HG02588 (cell line): ENCODE measurements around the gene NDUFA3.
"Not testable (repeated sequence)": the region's sequence is repeated elsewhere in the genome, so short reads cannot be mapped to it uniquely, and the experiment has no call there.

Experiments
- ATAC-seq: cut with Tn5 transposase; IDR thresholded peaks from one replicate; pipeline ENCODE4 v1.9.1; 2021; ENCODE audit warnings: mild to moderate bottlenecking, moderate library complexity; ENCODE audit not compliant: unreplicated experiment

The NDUFA3 gene

DNA sequence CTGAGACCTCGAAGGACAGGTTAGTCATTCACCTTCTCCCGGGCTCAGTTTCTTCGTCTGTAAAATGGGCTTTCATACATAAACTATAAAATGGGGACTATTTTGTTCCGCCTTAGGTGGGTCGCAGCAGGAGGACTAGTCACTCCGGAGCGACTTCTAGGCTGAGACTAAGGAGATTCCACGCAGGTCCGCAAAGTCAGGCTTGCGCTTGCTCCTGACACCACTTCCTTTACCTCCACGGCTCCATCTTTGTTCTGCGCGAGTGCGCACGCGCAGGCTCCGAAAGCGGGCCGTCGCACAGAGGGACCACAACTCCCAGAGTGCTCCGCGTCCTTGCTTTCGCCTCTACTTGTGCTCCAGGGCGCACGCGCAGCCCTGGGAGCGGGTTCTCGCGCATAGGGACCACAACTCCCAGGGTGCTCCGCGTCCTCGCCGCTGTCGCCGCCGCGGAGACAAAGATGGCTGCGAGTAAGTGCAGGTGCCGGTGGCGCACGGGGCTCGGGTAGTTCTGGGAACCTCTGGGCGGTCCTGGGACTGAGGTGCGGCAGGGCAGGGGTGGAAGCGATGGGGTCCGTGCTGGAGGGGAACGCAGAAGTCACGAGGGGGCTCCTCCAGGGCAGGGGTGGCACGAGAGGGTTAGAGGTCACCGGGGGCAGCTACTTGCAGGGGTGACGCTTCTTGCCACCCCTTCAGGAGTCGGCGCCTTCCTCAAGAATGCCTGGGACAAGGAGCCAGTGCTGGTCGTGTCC lies at the start of gene NDUFA3:
Gene NDUFA3, plus strand, starts transcription at position 435 of the 749 bp plus-strand sequence. Its CDS starts 24 bp downstream, at position 459.
- ATAC-seq: peak; percentile 90

GRCh38 chr19:54062643-54063042 lies 40.0 kb upstream of the NDUFA3 start:
- ATAC-seq: no peak

DNA sequence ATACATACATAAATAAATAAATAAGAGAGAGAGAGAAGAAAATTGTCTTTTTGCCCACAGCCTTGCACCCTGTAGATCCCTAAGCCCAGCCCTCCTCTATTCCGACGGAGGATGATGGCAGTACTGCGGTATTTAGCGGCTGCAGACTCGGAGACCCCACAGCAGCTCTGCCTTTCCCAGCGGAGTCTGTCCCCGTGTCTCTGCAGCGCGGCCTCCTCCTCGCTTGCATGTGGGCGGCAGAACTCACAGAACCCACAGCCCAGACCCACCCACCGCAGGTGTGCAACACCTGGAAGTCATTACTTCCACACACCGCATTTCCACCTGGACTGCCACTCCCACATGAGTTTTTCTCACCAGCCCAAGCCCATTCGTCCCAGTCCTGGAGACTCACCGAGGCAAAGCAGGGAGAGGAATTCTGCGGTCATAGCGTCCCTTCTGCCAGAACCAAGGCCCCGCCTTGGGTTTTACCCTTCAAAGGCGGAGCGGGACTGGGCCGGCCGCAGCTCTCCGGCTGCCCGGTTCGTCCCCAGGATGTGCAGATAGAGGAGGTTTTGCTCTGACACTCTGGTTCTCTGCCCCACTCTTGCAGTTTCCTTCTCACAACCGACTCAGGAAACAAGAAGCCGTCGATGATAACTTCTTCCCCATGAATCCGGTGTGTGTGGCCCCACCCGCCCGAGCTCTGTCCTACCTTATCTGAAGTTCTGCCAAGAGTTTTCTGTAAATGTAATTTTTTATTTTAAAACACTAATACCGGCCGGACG lies 39.1 kb upstream of the NDUFA3 start, which contains the start of gene VSTM1:
Gene VSTM1, minus strand, starts transcription at position 548 of the 767 bp plus-strand sequence. Its CDS starts 120 bp downstream, at position 428.
- no peak for ATAC-seq

- no peak for ATAC-seq
Observed at GRCh38 chr19:54069470-54069869, 33.2 kb upstream of the NDUFA3 start.

- ATAC-seq: no peak
Observed at GRCh38 chr19:54073829-54074228, 28.8 kb upstream of the NDUFA3 start.

DNA sequence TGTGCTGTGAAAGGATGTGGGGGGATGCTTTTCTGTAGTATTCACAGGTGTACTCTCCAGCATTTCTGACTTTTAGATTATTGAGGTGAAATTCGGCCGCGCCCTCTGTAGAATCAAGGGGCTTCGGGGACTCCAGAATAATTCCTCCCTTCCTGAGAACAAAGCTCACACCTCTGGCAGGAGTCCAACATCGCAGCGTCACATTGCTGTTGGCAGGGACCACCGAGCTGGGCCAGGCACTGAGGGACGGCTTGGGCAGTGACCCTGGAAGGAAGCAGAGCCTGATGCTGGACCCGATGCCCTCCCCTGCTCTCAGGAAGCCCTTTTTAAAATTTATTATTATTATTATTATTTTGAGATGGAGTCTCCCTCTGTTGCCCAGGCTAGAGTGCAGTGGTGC lies 27.8 kb upstream of the NDUFA3 start:
- ATAC-seq: no peak

DNA sequence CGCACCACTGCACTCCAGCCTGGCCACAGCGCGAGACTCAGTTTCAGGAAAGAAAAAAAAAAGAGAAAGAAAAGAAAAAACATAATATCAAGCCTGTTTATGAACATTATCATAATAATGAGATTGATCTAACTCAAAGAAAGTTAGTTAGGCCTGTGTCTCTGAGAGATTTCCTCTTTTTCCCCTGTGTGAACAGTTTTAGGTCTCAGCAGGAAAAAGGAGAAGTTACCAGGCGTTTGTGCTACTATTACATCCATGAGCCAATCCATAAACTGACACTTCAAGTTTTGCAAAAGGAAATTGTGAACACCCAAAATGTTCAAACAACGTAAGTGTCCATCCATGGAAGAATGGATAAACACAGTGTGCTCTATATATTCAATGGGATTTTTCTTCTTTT lies 25.3 kb upstream of the NDUFA3 start:
- ATAC-seq: no peak

DNA sequence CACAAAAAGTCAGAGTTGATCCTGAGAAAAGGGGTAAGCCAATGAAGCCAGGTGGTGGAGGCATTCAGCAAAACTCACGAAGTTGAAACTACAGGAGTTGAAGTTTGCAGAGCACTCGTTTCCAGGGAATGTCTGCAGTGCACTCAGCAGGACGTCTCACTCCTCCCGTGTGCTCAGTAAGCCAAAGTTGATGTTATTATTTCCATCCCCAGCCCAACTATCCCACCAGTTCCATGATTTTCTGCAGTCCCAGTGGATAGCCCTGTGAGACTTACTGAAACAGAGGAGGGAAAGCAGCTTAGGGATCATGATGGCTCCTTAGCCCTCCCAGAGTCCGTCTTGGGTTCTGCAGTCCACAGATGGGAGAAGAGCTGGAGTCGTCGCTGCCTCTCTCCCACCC lies 21.6 kb upstream of the NDUFA3 start, which contains the start of gene TARM1:
Gene TARM1, minus strand, starts transcription at position 334 of the 400 bp plus-strand sequence. Its CDS starts 25 bp downstream, at position 309.
- no peak for ATAC-seq

DNA sequence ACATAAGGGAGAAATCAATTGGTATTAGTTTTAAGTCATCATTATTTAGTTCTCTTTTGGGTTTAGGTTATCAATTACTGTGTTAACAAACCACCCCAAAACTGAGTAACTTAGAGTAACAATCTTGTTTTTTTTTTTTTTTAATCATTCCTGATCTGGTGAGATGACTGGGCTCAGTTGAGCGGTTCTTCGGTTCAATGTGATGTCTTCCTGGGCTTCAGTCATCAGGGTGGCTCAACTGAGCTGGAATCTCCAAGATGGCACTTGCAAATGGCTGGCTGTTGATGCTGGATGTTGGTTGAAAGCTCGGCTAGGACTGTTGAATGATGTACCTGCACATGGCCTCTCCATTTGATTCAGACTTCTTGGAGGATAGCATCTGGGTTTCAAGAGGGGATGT lies 18.2 kb upstream of the NDUFA3 start:
- no peak for ATAC-seq

- ATAC-seq: no peak
Observed at GRCh38 chr19:54094426-54095000, 8.1 kb upstream of the NDUFA3 start.

DNA sequence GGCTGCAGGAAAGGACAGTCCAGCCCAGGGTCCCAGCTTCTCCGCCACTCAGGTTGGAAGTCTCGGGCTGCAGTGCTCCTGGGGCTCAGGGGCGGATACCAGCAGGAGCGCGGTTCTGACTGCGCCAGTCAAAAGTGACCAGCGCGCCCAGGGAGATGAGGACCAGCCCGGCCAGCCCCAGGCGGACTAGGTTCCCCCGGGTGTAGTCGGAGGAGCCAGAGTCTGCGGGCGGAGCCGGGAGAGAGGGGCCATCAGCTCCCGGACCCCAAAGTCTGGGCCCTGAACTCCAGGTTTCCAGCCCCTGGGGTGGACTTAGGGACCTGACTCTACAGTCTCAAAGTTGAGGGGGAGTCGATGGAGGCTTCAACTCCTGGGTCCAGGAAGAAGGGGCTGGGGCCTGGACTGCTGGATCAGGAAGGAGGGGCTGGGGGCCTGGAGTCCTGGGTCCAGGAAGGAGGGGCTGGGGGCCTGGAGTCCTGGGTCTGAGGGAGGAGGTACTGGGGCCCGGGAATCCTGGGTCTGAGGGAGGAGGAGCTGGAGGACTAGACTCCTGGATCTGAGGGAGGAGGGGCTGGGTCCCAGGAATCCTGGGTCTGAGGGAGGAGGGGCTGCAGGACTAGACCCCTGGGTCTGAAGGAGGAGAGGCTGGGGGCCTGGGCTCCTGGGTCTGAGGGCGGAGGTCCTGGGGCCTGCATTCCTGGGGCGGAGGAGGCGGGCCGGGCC lies 7.4 kb upstream of the NDUFA3 start:
- no peak for ATAC-seq

GRCh38 chr19:54095859-54096616 lies 6.6 kb upstream of the NDUFA3 start:
- not testable (repeated sequence) for ATAC-seq

DNA sequence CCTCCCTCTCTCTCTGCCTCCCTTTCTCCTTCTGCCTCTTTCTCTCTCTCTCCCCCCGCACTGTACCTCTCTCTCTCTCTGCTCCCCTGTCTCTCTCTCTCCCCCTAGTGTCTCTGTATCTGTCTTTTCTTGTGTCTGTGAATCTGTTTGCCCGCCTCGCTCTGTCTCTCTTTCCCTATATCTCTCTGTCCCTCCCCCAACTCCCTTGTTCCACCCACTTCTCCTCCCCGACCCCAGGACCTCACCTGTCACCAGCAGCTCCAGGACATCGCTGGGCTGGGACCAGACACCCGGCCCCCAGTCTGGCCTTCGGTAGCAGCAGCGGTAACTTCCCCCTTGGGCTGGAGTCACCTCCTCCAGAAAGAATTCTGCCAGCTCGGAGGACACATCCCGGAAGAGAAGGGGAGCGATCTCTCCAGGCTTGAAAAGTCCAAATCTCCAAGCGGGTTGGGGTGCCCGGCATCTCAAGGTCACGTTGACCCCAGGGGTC lies 6.0 kb upstream of the NDUFA3 start:
- no peak for ATAC-seq

DNA sequence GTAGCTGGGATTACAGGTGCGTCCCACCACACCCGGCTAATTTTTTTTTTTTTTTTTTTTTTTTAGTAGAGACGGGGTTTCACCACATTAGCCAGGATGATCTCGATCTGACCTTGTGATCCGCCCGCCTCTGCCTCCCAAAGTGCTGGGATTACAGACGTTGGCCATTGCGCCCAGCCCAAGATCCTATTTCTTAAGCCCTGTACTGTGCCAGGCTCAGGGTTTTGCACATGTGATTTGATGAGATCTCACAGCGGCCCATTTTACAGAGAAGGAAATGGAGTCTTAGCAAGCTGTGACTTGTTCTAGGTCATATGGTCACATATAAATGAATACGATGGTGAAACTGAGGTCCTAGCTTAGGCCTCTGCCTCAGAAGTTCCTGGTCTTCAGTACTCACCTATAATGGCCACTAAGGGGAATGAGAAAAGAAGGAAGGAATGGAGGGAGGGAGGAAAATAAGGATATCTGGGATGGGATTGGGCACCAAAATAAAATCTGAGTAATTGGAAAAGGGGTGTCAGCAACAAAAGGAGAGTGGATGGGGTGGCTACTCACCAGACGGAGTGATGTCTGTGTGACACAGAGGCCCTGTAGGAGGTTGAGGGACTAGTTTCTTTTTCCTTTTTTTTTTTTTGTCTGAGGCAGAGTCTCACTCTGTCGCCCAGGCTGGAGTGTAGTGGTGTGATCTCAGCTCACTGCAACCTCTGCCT lies 3.3 kb upstream of the NDUFA3 start:
- ATAC-seq: no peak

GRCh38 chr19:54099903-54100255 lies 2.8 kb upstream of the NDUFA3 start:
- ATAC-seq: not testable (repeated sequence)

DNA sequence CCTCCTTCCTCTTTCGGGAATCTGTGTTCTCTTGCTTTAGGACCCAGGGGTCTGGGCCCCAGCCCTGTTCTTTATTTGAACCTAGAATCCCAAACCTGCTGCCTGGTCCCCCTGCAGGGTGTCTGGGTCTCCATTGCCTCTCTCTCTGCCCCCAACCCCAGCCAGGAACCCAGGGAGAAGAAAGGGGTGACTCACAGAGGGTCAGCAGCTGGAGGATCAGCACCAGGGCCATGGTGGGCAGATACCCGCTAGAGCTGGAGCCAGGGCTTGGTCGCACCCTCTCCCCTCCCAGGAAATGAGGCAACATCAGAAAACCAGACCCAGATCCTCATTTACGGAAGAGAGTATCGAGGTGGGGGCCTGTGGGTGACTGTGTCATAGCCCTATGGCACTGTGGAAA lies 2.1 kb upstream of the NDUFA3 start, which contains the start of gene OSCAR:
Gene OSCAR, minus strand, starts transcription at position 243 of the 400 bp plus-strand sequence. Its CDS starts 11 bp downstream, at position 232.
- ATAC-seq: no peak

GRCh38 chr19:54104998-54105715 lies 2.5 kb downstream of the NDUFA3 start:
- no peak for ATAC-seq

DNA sequence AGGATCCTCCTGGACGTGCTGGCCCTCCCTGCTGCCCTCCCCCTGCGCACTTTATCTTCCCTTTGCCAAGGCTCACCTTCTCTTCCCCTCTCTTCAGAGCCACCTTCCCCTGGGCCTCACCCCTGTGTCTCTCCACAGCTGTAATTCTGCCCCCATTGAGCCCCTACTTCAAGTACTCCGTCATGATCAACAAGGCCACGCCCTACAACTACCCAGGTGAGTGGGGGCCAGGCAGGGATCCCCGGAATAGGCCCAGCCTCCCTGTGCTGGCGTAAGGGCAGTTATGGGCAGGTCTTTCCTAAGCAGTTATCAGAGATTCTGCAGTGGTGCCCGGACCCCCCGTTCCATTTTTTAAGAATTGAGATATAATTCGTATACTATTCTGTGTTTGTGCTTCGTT lies 3.1 kb downstream of the NDUFA3 start:
- ATAC-seq: no peak

- ATAC-seq: no peak
Observed at GRCh38 chr19:54106716-54107115, 4.1 kb downstream of the NDUFA3 start.
